ENCODE data around the gene CTF1.
"Not testable (repeated sequence)": the region's sequence is repeated elsewhere in the genome, so short reads cannot be mapped to it uniquely, and the experiment has no call there.

CTF1 gene

GRCh38 chr16:30885196-30885595, 11.2 kb upstream of the CTF1 start:
- TF ChIP-seq CTCF (IDR thresholded peaks at IDR 0.05; ENCODE audit: insufficient read depth, low read length, missing control alignments): no peak
- no peak overlapping the region for H3K4me3 ChIP-seq (ENCODE audit: low read depth, low read length)
- POLR2A ChIA-PET: interaction anchor here (1.6 kb wide), 1 partner anchor 10 kb away, joined by 4 read pairs; no protein-coding TSS in a partner anchor
- CTCF ChIA-PET: interaction anchor here (1.2 kb wide), 1 partner anchor 17 kb away, joined by 6 read pairs; no protein-coding TSS in a partner anchor
- DNase-seq (ENCODE audit: low read depth, low spot score): no peak

DNA sequence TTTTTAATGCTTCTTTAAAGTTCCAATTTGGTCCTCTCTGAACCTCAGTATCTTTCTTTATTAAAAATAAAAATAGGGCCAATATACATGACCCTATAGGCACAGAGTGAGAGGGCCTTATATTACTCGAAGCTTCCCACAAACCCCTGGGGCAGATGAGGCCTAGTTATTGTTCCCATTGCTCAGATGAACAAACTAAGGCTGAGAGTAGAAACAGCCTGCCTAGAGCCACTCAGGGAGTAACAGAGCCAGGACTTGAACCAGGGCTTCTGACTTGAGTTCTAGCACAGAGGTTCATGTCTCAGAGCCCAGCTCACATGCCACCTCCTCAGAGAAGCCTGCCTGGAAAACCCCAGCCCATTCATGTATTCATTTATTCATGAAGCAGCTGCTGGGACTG, 10.3 kb upstream of the CTF1 start:
- POLR2A ChIA-PET: interaction anchor here (1.6 kb wide), 1 partner anchor 11 kb away, joined by 4 read pairs; no protein-coding TSS in a partner anchor

GRCh38 chr16:30887927-30888326, 8.5 kb upstream of the CTF1 start:
- no peak for DNase-seq (ENCODE audit: low read depth, low spot score)
- TF ChIP-seq CTCF (IDR thresholded peaks at IDR 0.05; ENCODE audit: insufficient read depth, low read length, missing control alignments): no peak
- ChIA-PET POLR2A (no interaction called here), CTCF (interaction anchor here (1.2 kb wide), 1 partner anchor 74 kb away, joined by 3 read pairs; no protein-coding TSS in a partner anchor)
- no peak overlapping the region for H3K4me3 ChIP-seq (ENCODE audit: low read depth, low read length)

More for the DNA sequence above, 10.3 kb upstream of the CTF1 start:
- CTCF ChIA-PET: interaction anchor here (1.2 kb wide), 1 partner anchor 16 kb away, joined by 6 read pairs; no protein-coding TSS in a partner anchor
- H3K4me3 ChIP-seq (ENCODE audit: low read depth, low read length): no peak overlapping the region
- no peak for TF ChIP-seq CTCF (IDR thresholded peaks at IDR 0.05; ENCODE audit: insufficient read depth, low read length, missing control alignments)
- DNase-seq (ENCODE audit: low read depth, low spot score): no peak

GRCh38 chr16:30888856-30889499, 7.4 kb upstream of the CTF1 start:
- no peak for DNase-seq (ENCODE audit: low read depth, low spot score)
- no peak overlapping the region for H3K4me3 ChIP-seq (ENCODE audit: low read depth, low read length)
- no peak for TF ChIP-seq CTCF (IDR thresholded peaks at IDR 0.05; ENCODE audit: insufficient read depth, low read length, missing control alignments)
- CTCF ChIA-PET: interaction anchor here (1.2 to 1.3 kb wide), 2 partner anchors 12 to 195 kb away, joined by 3 read pairs; no protein-coding TSS in a partner anchor
- POLR2A ChIA-PET: interaction anchor here (1.1 kb wide), 1 partner anchor 14 kb away, joined by 6 read pairs; no protein-coding TSS in a partner anchor

GRCh38 chr16:30889721-30890120, 6.7 kb upstream of the CTF1 start:
- no peak for DNase-seq (ENCODE audit: low read depth, low spot score)
- CTCF ChIA-PET: interaction anchor here (1.1 to 1.8 kb wide), 4 partner anchors 12 to 196 kb away, joined by 3 to 9 read pairs (median 3); no protein-coding TSS in a partner anchor
- POLR2A ChIA-PET: interaction anchor here (1.1 kb wide), 1 partner anchor 15 kb away, joined by 6 read pairs; no protein-coding TSS in a partner anchor
- TF ChIP-seq CTCF (IDR thresholded peaks at IDR 0.05; ENCODE audit: insufficient read depth, low read length, missing control alignments): no peak
- H3K4me3 ChIP-seq (ENCODE audit: low read depth, low read length): no peak overlapping the region

GRCh38 chr16:30891043-30891823, 5.2 kb upstream of the CTF1 start:
- DNase-seq (ENCODE audit: low read depth, low spot score): not testable (repeated sequence)
- CTCF ChIA-PET: interaction anchor here (1.6 to 2.5 kb wide), 3 partner anchors 10 to 45 kb away, joined by 3 to 23 read pairs (median 9); no protein-coding TSS in a partner anchor

More at GRCh38 chr16:30891043-30891823, 5.2 kb upstream of the CTF1 start:
- H3K4me3 ChIP-seq (ENCODE audit: low read depth, low read length); POLR2A ChIA-PET: not testable (repeated sequence)
